Amygdala (tissue), 56 donors: Measurements from ENCODE around the gene GPR162.

Source experiments
- DNase-seq, 56 donors: peaks; one replicate each; lab custom pipeline; 2025; lab: John Stamatoyannopoulos, UW

The GPR162 gene

DNA sequence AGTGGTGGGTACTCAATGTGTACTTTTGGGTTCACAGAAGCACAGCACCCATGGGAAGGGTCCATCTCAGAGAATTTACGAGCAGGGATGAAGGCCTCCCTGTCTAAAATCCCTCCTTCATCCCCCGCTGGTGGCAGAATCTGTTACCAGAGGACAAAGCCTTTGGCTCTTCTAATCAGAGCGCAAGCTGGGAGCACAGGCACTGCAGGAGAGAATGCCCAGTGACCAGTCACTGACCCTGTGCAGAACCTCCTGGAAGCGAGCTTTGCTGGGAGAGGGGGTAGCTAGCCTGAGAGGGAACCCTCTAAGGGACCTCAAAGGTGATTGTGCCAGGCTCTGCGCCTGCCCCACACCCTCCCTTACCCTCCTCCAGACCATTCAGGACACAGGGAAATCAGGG is 1.5 kb upstream of the GPR162 start:
- no peak for DNase-seq

GRCh38 chr12:6822426-6823135 is 960 bp downstream of the GPR162 start:
- DNase-seq: peak in 1 of 56 donors; percentile 40

- no peak for DNase-seq
Measured at GRCh38 chr12:6823182-6824084, 1.8 kb downstream of the GPR162 start.

- peak in 11 of 56 donors; percentile 14 to 32 (median 20) for DNase-seq
Measured at GRCh38 chr12:6824085-6824775, 2.6 kb downstream of the GPR162 start.

- no peak for DNase-seq
Measured at GRCh38 chr12:6824901-6825381, 3.3 kb downstream of the GPR162 start.

DNA sequence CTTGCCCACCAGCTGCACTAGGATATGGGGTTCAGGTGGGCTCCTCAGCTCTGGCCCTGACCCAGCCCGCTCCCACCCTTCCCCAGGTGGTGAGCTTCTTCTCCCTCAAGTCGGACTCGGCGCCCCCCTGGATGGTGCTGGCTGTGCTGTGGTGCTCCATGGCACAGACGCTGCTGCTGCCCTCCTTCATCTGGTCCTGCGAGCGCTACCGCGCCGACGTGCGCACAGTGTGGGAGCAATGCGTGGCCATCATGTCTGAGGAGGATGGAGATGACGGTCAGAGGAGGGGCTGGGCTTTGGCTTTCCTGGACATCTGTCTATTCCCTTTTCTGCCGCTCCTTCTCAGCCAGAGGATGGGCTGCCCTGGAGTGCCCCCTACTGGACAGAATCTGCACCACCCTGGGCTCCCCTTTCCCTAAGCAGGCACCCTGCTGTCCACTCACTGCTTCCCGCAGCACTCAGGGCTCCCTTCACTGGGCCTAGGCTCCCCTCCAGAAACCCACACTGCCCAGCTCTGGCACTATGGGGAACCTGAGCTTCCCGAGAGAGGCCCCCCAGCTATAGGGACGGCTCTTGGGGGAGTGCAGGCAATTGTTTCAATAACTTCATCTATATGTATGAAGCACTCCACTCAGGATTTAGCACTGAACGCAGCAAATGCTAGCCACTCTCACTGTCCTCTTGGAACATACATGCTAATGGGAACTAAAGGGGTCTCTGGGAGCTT is 3.9 kb downstream of the GPR162 start:
- peak in 54 of 56 donors; percentile 30 to 90 (median 72) for DNase-seq

DNA sequence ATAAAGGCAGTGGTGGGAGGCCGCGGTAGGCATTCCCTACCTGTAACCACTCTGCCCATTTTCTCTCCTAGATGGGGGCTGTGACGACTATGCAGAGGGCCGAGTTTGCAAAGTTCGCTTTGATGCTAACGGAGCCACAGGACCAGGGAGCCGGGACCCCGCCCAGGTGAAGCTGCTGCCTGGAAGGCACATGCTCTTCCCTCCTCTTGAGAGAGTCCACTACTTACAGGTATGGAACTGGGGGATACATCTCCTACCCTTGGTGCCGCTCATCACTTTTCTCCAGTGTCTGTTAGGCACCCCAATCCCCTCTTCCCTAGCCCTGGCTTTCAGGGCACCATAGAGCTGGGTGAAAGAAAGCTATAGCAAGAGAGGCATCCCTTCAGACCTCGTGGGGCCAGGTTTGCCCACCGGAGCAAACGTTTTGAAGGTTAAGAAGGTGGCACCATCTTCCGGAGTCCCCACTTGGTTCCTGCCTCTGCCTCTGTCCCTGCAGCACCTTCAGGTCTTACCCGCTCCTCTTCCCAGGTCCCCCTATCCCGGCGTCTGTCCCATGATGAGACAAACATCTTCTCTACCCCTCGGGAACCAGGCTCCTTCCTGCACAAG is 4.6 kb downstream of the GPR162 start:
- DNase-seq: no peak

GRCh38 chr12:6826734-6827436 is 5.3 kb downstream of the GPR162 start:
- DNase-seq: no peak

GRCh38 chr12:6827437-6827911 is 5.9 kb downstream of the GPR162 start:
- DNase-seq: peak in 45 of 56 donors; percentile 21 to 83 (median 62)

- DNase-seq: peak in 15 of 56 donors; percentile 14 to 69 (median 39)
Measured at GRCh38 chr12:6827982-6828780, 6.6 kb downstream of the GPR162 start, which contains the start of gene P3H3. P3H3 (plus strand) TSS chr12:6828407; CDS start chr12:6828441, 34 bp downstream.

DNA sequence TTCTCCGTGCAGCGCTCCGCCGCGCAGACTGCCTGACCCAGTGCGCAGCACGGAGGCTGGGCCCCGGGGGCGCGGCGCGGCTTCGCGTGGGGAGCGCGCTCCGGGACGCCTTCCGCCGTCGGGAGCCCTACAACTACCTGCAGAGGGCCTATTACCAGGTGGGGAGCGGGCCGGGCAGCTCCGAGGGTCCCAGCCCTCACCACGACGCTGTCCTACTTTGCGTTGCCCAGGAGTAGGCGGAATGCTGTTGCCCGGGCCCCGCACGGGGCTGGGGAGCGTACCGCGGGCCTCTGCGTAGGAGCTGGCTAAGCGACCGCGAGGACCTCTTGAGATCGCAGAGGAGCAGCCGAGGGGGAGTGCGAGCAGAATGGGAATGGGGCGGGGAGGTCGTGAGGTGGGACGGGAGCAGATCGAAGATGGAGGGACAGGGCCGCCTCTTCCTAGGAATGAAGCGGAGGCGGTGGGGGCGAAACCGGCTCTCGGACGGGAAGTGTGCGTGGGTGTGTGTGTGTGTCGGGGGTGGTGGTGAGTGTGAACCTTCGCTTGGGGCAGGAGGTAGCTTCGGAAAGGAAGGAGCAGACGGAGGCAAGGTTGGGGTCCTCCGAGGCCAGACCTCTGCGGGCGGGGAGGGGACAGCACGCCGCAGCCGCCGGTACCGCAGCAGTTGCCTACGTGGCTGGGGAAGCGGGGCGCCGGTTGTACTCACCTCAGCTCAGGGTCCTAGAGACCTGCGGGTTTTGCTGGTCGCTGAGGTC is 7.3 kb downstream of the GPR162 start:
- DNase-seq: peak in 16 of 56 donors; percentile 13 to 56 (median 31)

DNA sequence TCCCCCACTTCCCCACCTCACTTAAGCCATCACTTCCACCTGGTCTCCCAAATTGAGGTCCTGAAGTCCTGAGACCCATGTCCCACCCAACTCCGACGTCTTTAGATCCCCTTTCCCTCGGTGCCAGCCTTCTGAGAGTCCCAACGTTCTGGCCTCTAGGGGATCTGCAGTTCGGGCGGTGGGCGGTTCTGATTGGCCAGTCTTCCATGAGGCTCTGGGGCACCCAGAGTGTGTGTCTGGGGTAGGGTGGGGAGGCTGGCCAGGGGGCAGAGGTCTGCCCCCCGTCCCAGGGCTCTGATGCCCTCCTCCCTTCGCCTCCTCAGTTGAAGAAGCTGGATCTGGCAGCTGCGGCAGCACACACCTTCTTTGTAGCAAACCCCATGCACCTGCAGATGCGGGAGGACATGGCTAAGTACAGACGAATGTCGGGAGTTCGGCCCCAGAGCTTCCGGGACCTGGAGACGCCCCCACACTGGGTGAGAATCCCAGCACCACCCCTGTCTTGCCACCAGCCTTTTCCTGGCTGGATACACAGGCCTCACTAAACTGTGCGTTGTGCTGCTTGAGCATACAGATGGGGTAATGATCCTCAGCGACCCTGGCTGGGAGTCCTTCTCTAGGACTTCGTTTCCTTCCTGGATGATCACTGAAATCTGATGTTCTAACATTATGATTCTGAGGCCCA is 8.1 kb downstream of the GPR162 start:
- DNase-seq: peak in 3 of 56 donors; percentile 50 to 56 (median 56)

DNA sequence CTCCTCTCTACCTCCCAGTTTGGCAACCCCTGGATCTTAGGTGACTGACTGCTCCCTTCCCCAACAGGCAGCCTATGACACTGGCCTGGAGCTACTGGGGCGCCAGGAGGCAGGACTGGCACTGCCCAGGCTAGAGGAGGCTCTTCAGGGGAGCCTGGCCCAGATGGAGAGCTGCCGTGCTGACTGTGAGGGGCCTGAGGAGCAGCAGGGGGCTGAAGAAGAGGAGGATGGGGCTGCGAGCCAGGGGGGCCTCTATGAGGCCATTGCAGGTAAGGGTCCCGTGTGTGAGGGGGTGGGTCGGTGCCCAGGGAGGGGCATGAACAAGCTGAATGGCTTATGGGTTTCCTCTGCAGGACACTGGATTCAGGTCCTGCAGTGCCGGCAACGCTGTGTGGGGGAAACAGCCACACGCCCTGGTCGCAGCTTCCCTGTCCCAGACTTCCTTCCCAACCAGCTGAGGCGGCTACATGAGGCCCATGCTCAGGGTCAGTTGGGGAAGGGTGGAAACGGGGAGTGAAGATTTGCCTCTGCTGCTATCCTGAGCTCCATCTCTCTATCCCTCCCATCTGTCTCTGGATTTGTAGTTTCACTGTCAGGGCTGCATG is 8.8 kb downstream of the GPR162 start:
- DNase-seq: no peak

GRCh38 chr12:6830999-6831398 is 9.4 kb downstream of the GPR162 start:
- DNase-seq: no peak

DNA sequence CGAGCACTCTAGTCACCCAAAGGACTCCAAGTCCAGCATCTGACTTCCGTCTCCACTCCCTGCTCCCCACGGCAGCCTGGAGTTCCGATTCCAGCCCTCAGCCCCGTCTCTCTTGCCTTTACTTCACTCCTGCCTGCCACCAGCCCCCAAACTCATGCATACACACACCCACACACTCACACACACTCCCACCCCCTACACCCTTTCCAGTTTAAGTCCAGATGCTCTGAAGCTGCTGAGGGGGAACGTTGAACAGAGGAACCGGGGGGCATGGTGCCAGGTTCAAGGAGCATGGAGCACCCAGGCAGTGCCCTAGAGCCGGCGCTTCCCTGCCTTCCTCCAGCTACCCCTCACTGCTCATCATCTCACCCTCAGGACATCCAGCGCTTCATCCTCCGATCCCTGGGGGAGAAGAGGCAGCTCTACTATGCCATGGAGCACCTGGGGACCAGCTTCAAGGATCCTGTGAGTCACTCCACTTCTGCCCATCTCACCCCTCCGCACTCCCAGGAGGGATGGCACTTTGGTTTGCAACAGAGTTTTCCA is 9.9 kb downstream of the GPR162 start:
- no peak for DNase-seq

DNA sequence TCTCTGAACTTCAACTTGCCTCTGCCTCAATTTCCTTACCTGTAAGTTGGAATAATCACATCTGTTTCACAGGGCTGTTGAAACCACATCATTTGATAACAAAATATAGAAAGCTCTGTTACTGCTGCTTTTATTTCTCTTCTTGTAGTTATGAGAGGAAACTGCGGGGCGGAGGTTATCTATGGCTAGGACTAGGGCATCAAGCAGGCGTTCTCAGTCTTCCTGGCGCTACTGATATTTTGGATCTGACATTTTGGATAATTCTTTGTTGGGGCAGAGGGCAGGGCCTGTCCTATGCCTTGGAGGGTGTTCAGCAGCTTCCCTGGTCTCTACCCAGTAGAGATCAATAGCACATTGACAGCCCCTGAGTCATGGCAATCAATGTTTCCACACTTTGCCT is 10.5 kb downstream of the GPR162 start:
- DNase-seq: no peak
